H1 (cell line): ENCODE data around the gene CDC73. TPM values are rescaled to one million over a fixed set of nuclear protein-coding genes. Genes with fewer than 3 reads are reported as not detected.

Experiments used
- CTCF ChIA-PET: fragments of 300-600 bp; sonication (Branson Sonifier 250); formaldehyde crosslinking; loops from one replicate; lab custom pipeline; 2021; ENCODE audit not compliant: partially characterized antibody; lab: Charles Lee
- POLR2A ChIA-PET: fragments of 300-600 bp; sonication (Branson Sonifier 250); formaldehyde crosslinking; loops from one replicate; lab custom pipeline; 2021; ENCODE audit warnings: inconsistent platforms; ENCODE audit not compliant: partially characterized antibody; lab: Charles Lee
- DNase-seq, 2 experiments: peaks; one replicate each; pipeline versions ENCODE4 v3.0.0 to v3.0.0-alpha.2; 2010 to 2022; ENCODE audit warnings: low spot score in 2 of 2, low read depth in 1 of 2, mixed read lengths in 1 of 2
- FAIRE-seq: peaks from 2 replicates; lab custom pipeline; 2011; peaks lifted over from hg19 to GRCh38; lab: Jason Lieb, UNC
- H2AFZ ChIP-seq: 2 replicates; pipeline ENCODE4 v1.8.1; 2012; ENCODE audit warnings: low read length, inconsistent platforms
- H2AK5ac ChIP-seq: 2 replicates; pipeline ENCODE4 v1.6.1; 2013; ENCODE audit warnings: low read depth, low read length
- H2BK120ac ChIP-seq: replicated peaks from 2 replicates; pipeline ENCODE3; 2013; ENCODE audit warnings: low read depth, low read length, inconsistent platforms
- H2BK12ac ChIP-seq: 2 replicates; pipeline ENCODE4 v1.6.1; 2013; ENCODE audit warnings: low read depth, low read length
- H2BK15ac ChIP-seq: 2 replicates; pipeline ENCODE4 v1.6.1; 2013; ENCODE audit warnings: low read length
- H2BK20ac ChIP-seq: 2 replicates; pipeline ENCODE4 v1.6.1; 2013; ENCODE audit warnings: low read length
- H2BK5ac ChIP-seq: 2 replicates; pipeline ENCODE4 v1.6.1; 2013; ENCODE audit warnings: low read depth, low read length
- H3K14ac ChIP-seq: 2 replicates; pipeline ENCODE4 v1.6.1; 2013; ENCODE audit warnings: inconsistent platforms; ENCODE audit not compliant: insufficient read length
- H3K18ac ChIP-seq: 2 replicates; pipeline ENCODE4 v1.6.1; 2013; ENCODE audit warnings: low read length; ENCODE audit errors: extremely low read depth
- H3K23ac ChIP-seq: 2 replicates; pipeline ENCODE4 v1.6.1; 2013; ENCODE audit warnings: inconsistent platforms; ENCODE audit not compliant: insufficient read length
- H3K23me2 ChIP-seq: 2 replicates; pipeline ENCODE4 v1.6.1; 2013; ENCODE audit warnings: low read depth, low read length
- H3K27ac ChIP-seq: 2 replicates; pipeline ENCODE4 v1.6.1; 2011; ENCODE audit warnings: low read depth, low read length, inconsistent platforms
- H3K27me3 ChIP-seq, 4 experiments: replicated peaks in 1 of 4; 1 replicate in 1 of 4; 2 replicates in 3 of 4; pipeline versions ENCODE4 v1.6.1 to v1.8.1; 2011 to 2013; ENCODE audit warnings: low read length in 3 of 4, mild to moderate bottlenecking in 3 of 4, inconsistent platforms in 2 of 4, mixed read lengths in 2 of 4, moderate library complexity in 1 of 4; ENCODE audit not compliant: control insufficient read depth in 3 of 4, insufficient read depth in 3 of 4; ENCODE audit errors: extremely low read depth in 1 of 4
- H3K36me3 ChIP-seq, 4 experiments: 2 replicates each; pipeline versions ENCODE4 v1.6.1 to v1.8.1; 2011 to 2013; ENCODE audit warnings: mild to moderate bottlenecking in 4 of 4, low read length in 3 of 4, moderate library complexity in 2 of 4, control low read depth in 1 of 4, inconsistent platforms in 1 of 4; ENCODE audit not compliant: insufficient read depth in 4 of 4, control insufficient read depth in 2 of 4
- H3K4ac ChIP-seq: replicated peaks from 2 replicates; pipeline ENCODE3; 2013; ENCODE audit warnings: low read length, low read depth, mixed read lengths, inconsistent platforms; ENCODE audit not compliant: insufficient read length
- H3K4me1 ChIP-seq, 4 experiments: replicated peaks in 1 of 4; 1 replicate in 1 of 4; 2 replicates in 3 of 4; pipeline versions ENCODE4 v1.6.1 to v1.8.1; 2011 to 2013; ENCODE audit warnings: low read length in 3 of 4, inconsistent platforms in 2 of 4, mixed read lengths in 1 of 4; ENCODE audit not compliant: insufficient read depth in 4 of 4, control insufficient read depth in 3 of 4
- H3K4me2 ChIP-seq, 2 experiments: 2 replicates each; pipeline versions ENCODE4 v1.6.1 to v1.8.1; 2011 to 2013; ENCODE audit warnings: low read depth in 2 of 2, low read length in 2 of 2, control low read depth in 1 of 2, inconsistent platforms in 1 of 2, mild to moderate bottlenecking in 1 of 2; ENCODE audit not compliant: insufficient read depth in 1 of 2
- H3K4me3 ChIP-seq, 4 experiments: fragments of 200-600, 300-600 bp in 1 of 4; sonication (generic), shearing (Covaris generic), sonication (Bioruptor Twin) in 1 of 4; 2 replicates each; pipeline versions ENCODE4 v1.5.1 to v1.8.1; 2011 to 2016; ENCODE audit warnings: low read length in 4 of 4, low read depth in 3 of 4, control low read depth in 2 of 4, inconsistent platforms in 2 of 4, mild to moderate bottlenecking in 2 of 4, mixed read lengths in 1 of 4, moderate library complexity in 1 of 4; ENCODE audit not compliant: insufficient read depth in 2 of 4; ENCODE audit errors: extremely low read depth in 1 of 4
- H3K56ac ChIP-seq: replicated peaks from 2 replicates; pipeline ENCODE3; 2013; ENCODE audit warnings: low read depth, mild to moderate bottlenecking, mixed read lengths, low read length, inconsistent platforms; ENCODE audit not compliant: insufficient read length
- H3K79me1 ChIP-seq: 2 replicates; pipeline ENCODE4 v1.6.1; 2013; ENCODE audit warnings: low read depth, low read length, control low read depth
- H3K79me2 ChIP-seq, 2 experiments: 2 replicates each; pipeline versions ENCODE4 v1.6.1 to v1.8.1; 2012 to 2013; ENCODE audit warnings: low read length in 2 of 2, mild to moderate bottlenecking in 2 of 2, inconsistent platforms in 1 of 2; ENCODE audit not compliant: insufficient read depth in 2 of 2, control insufficient read depth in 1 of 2
- H3K9ac ChIP-seq, 4 experiments: replicated peaks in 1 of 4; 1 replicate in 1 of 4; 2 replicates in 3 of 4; pipeline versions ENCODE4 v1.6.1 to v1.8.1; 2011 to 2013; ENCODE audit warnings: low read depth in 3 of 4, low read length in 3 of 4, control low read depth in 2 of 4, mild to moderate bottlenecking in 2 of 4, moderate library complexity in 2 of 4, inconsistent platforms in 1 of 4; ENCODE audit errors: extremely low read depth in 1 of 4
- H3K9me3 ChIP-seq, 2 experiments: 2 replicates each; pipeline versions ENCODE4 v1.6.1 to v1.8.1; 2012 to 2013; ENCODE audit warnings: mild to moderate bottlenecking in 2 of 2, moderate library complexity in 2 of 2, control low read depth in 1 of 2, inconsistent platforms in 1 of 2, low read depth in 1 of 2, low read length in 1 of 2, mixed read lengths in 1 of 2; ENCODE audit not compliant: insufficient read depth in 2 of 2
- H4K20me1 ChIP-seq, 2 experiments: replicated peaks in 1 of 2; 2 replicates each; pipeline versions ENCODE3 to v1.8.1; 2011 to 2013; ENCODE audit warnings: inconsistent platforms in 2 of 2, low read length in 2 of 2, mild to moderate bottlenecking in 1 of 2; ENCODE audit not compliant: insufficient read depth in 2 of 2, control insufficient read depth in 1 of 2
- H4K5ac ChIP-seq: 2 replicates; pipeline ENCODE4 v1.6.1; 2013; ENCODE audit warnings: low read length, low read depth, mixed read lengths, inconsistent platforms; ENCODE audit not compliant: insufficient read length
- H4K8ac ChIP-seq: 2 replicates; pipeline ENCODE4 v1.8.0; 2013; ENCODE audit warnings: mild to moderate bottlenecking, moderate library complexity, low read length, inconsistent platforms; ENCODE audit not compliant: insufficient read depth; ENCODE audit errors: extremely low read depth
- H4K91ac ChIP-seq: replicated peaks from 2 replicates; pipeline ENCODE3; 2013; ENCODE audit warnings: low read length, mixed read lengths, inconsistent platforms; ENCODE audit not compliant: insufficient read length
- FOSL1 ChIP-seq: IDR thresholded peaks from 2 replicates; pipeline ENCODE4 v1.6.1; 2011; ENCODE audit warnings: mild to moderate bottlenecking, low read depth, low read length, moderate library complexity; ENCODE audit not compliant: insufficient read depth
- KDM4A ChIP-seq: IDR thresholded peaks from one replicate; pipeline ENCODE4 v1.7.1; 2012; ENCODE audit warnings: low read depth, mild to moderate bottlenecking, moderate library complexity, low read length, inconsistent platforms; ENCODE audit not compliant: severe bottlenecking
- NRF1 ChIP-seq: IDR thresholded peaks from 2 replicates; pipeline ENCODE4 v1.6.1; 2011; ENCODE audit warnings: mild to moderate bottlenecking, low read depth, low read length, improper control_type of control experiment
- POU5F1 ChIP-seq: IDR thresholded peaks from 2 replicates; pipeline ENCODE4 v1.6.1; 2011; ENCODE audit warnings: low read depth, mild to moderate bottlenecking, low read length, moderate library complexity
- RNF2 ChIP-seq: fragments of 200-900, 300-1000 bp; sonication (generic); IDR thresholded peaks from 2 replicates; pipeline ENCODE4 v1.7.1; 2016; ENCODE audit warnings: borderline replicate concordance, low read depth, mild to moderate bottlenecking, antibody characterized with exemption, low read length; ENCODE audit not compliant: poor library complexity, severe bottlenecking; ENCODE audit errors: missing control alignments
- SP2 ChIP-seq: IDR thresholded peaks from 2 replicates; pipeline ENCODE4 v1.6.1; 2012; ENCODE audit warnings: mild to moderate bottlenecking, low read length, inconsistent platforms
- WGBS, 2 experiments: shearing (Covaris generic) in 1 of 2; methylation state at CpG; one replicate each; pipeline versions ENCODE4 v1.1.6 to v1.1.7; 2013 to 2015; ENCODE audit warnings: low lambda C conversion rate in 2 of 2, mixed read lengths in 2 of 2, inconsistent platforms in 1 of 2, low coverage in 1 of 2, missing lambda C conversion rate in 1 of 2; ENCODE audit not compliant: insufficient replicate concordance in 2 of 2, insufficient coverage in 1 of 2, insufficient read length in 1 of 2; ENCODE audit errors: extremely low coverage in 1 of 2, missing lambda C conversion rate in 1 of 2; 5-methylcytosine and 5-hydroxymethylcytosine counted together
- polyA plus RNA-seq, 7 experiments: library from polyadenylated mRNA; depleted of rRNA in 3 of 7; stranded (reverse) in 5 of 7; unstranded in 2 of 7; fragments of >200 nt in 5 of 7; fragments of 200-250 nt in 2 of 7; gene quantifications; 1 replicate in 5 of 7; 2 replicates in 1 of 7; 4 replicates in 1 of 7; pipeline versions ENCODE4 v1.2.1 to v1.2.3, GENCODE V29; 2011 to 2013; ENCODE audit warnings: missing spikeins in 2 of 7, mixed read lengths in 2 of 7
- total RNA-seq: library from RNA; stranded (reverse); fragmentation: NEBNext Ultra II Directional; extraction: Animal tissue kit (Norgen Biotek cat#: 25700); gene quantifications from 2 replicates; pipeline ENCODE4 v1.2.1, GENCODE V29; 2021

CDC73 gene
- total and polyA plus RNA-seq, 2 of the 8 experiments (the other 6 are each of a cell fraction or from before 2014, with no cell fraction given) = 9.8 to 64.0 TPM

GRCh38 chr1:193212637-193213036 is 90.8 kb downstream of the CDC73 start:
- Histone ChIP-seq H3K4me3 (no peak overlapping the region), H3K79me1 (no peaks in the 10 kb centered on the region; the same call in 1 of the 2 replicates), H3K27me3 (no peaks in the 10 kb centered on the region), H3K18ac (no peak overlapping the region), H3K4me2 (no peak overlapping the region), H2BK120ac (no peak overlapping the region), H4K20me1 (peaks cover 0 to 3% of the 10 kb centered on the region in 2 experiments), H2BK15ac (no peak overlapping the region), H2AFZ (no peak overlapping the region), H4K91ac (no peak overlapping the region), H3K79me2 (no peaks in the 10 kb centered on the region), H3K14ac (no peak overlapping the region), H3K4ac (no peak overlapping the region), H3K9ac (no peak overlapping the region), H4K5ac (no peak overlapping the region), H3K23me2 (no peaks in the 10 kb centered on the region), H3K23ac (no peak overlapping the region), H2BK5ac (no peak overlapping the region), H2BK12ac (no peak overlapping the region), H2BK20ac (no peak overlapping the region), H3K56ac (no peak overlapping the region), H2AK5ac (no peak overlapping the region), H4K8ac (no peak overlapping the region), H3K9me3 (no peaks in the 10 kb centered on the region), H3K4me1 (peaks cover 2 to 6% (median 4%) of the 10 kb centered on the region in 4 experiments; a peak in 5 of 7 replicates), H3K27ac (no peak overlapping the region), H3K36me3 (peaks cover 0 to 10% (median 1%) of the 10 kb centered on the region in 4 experiments; a peak in 4 of 8 replicates)
- no peak for FAIRE-seq
- CTCF ChIA-PET = no interaction called here
- no peak for TF ChIP-seq NRF1
- TF ChIP-seq FOSL1 = no peak
- TF ChIP-seq SP2 = no peak
- no peak for TF ChIP-seq RNF2
- TF ChIP-seq KDM4A = no peak
- no peak for TF ChIP-seq POU5F1
- no peak for DNase-seq
- POLR2A ChIA-PET = no interaction called here
- WGBS, 2 experiments = 95% methylated on average over 2 of the region's 2 CpGs; no CpG with 5 or more reads in 1 of the 2 experiments
